Erythroblast (primary cell): Measurements from ENCODE around the gene ETV7.
A peak's percentile ranks its signal among the peaks of the same experiment; 100 is the strongest.

Experiments used
- GATA1 ChIP-seq: IDR thresholded peaks from 2 replicates; pipeline ENCODE4 v1.6.1; 2011; ENCODE audit warnings: low read depth, mild to moderate bottlenecking, control low read depth, low read length, moderate library complexity
- POLR2A ChIP-seq: IDR thresholded peaks from 2 replicates; pipeline ENCODE4 v1.6.1; 2011; ENCODE audit warnings: mild to moderate bottlenecking, low read length

GRCh38 chr6:36350681-36351571 lies 36.5 kb downstream of the ETV7 start:
- TF ChIP-seq POLR2A = peak; percentile 39
- peak; percentile 25 for TF ChIP-seq GATA1
